Activated naive CD4-positive, alpha-beta T cell treated with anti-CD3 and anti-CD28 coated beads, Interleukin-2, amount 10 ng/mL, durations not matched to agents 7 days and 5 days (primary cell): ENCODE results near the gene LLGL2.
"Not testable (repeated sequence)": the region's sequence is repeated elsewhere in the genome, so short reads cannot be mapped to it uniquely, and the experiment has no call there.

ENCODE experiments used
- CTCF ChIA-PET: fragments of 350-600 bp; sonication (Branson Sonifier 250); formaldehyde crosslinking; loops from one replicate; lab custom pipeline; 2021; ENCODE audit warnings: antibody characterized with exemption; lab: Charles Lee
- DNase-seq: peaks from one replicate; pipeline ENCODE4 v3.0.0-alpha.2; 2020
- H3K27ac Mint-ChIP-seq: one replicate; pipeline ENCODE4 v1.8.0; 2021; ENCODE audit warnings: mild to moderate bottlenecking, moderate library complexity, mixed read lengths
- H3K27me3 Mint-ChIP-seq: one replicate; pipeline ENCODE4 v1.8.0; 2021; ENCODE audit warnings: mild to moderate bottlenecking, mixed read lengths
- H3K36me3 Mint-ChIP-seq: one replicate; pipeline ENCODE4 v1.8.0; 2021; ENCODE audit warnings: mixed read lengths
- H3K4me1 Mint-ChIP-seq: one replicate; pipeline ENCODE4 v1.8.0; 2021; ENCODE audit warnings: mixed read lengths
- H3K4me3 Mint-ChIP-seq: one replicate; pipeline ENCODE4 v1.8.0; 2021; ENCODE audit warnings: mild to moderate bottlenecking, moderate library complexity, mixed read lengths
- H3K9me3 Mint-ChIP-seq: one replicate; pipeline ENCODE4 v1.8.0; 2021; ENCODE audit warnings: mixed read lengths

Gene LLGL2

DNA sequence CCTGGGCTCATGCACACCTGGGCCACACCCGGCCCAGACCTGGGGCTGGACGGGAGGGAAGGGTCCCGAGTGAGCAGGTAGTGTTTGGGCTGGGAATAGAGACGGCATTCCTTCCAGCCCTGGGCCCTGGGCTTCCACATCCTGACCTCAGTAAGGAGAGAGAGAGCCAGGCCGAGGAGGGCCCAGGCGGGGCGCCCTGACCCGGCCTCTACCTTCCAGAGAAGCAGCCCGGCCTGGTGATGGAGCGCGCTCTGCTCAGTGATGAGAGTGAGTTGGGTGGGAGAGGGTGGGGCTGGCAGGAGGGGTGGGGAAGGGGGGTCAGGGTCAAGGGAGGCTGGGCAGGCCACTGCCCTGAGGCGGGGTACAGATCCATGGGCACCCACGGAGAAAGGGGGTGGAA lies 48.5 kb downstream of the LLGL2 start:
- Mint-ChIP-seq H3K9me3 (no peaks in the 10 kb centered on the region), H3K4me3 (no peak overlapping the region), H3K27ac (no peak overlapping the region), H3K4me1 (peaks cover 3% of the 10 kb centered on the region), H3K36me3 (no peaks in the 10 kb centered on the region), H3K27me3 (peaks cover 19% of the 10 kb centered on the region)
- DNase-seq, result no peak
- CTCF ChIA-PET, result no interaction called here

DNA sequence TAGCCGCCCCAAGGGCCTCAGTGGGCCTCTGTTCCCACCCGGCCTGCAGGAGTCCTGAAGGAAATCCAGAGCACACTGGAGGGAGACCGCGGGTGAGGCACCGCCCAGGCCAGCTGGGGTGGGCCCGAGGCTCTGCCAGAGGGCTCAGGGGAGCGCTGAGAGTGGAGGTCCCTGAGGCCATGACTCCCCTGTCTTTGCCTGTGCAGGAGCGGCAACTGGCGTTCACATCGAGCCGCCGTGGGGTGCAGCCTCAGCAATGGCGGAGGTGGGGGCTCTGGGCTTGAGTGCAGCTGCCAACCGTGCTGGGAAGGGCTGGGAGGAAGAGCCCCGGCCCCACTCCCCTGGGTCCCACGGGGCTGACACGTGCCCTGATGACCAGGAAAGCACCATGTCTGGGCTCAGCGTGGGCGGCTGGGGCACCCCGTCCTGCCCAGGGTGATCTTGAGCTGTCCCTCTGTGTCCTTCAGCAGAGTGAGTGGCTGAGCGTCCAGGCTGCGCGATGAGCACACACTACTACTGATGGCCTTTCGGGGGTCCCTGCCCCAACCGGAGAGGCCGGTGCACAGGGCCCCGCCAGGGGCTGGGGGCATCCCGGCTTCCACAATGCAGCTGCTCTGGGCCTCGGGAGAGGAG lies 49.0 kb downstream of the LLGL2 start:
- H3K27ac Mint-ChIP-seq, result no peak overlapping the region
- peaks cover 20% of the 10 kb centered on the region for H3K27me3 Mint-ChIP-seq
- H3K4me1 Mint-ChIP-seq, result peaks cover 3% of the 10 kb centered on the region
- H3K9me3 Mint-ChIP-seq, result no peaks in the 10 kb centered on the region
- CTCF ChIA-PET, result no interaction called here
- H3K36me3 Mint-ChIP-seq, result no peaks in the 10 kb centered on the region
- no peak for DNase-seq
- H3K4me3 Mint-ChIP-seq, result no peak overlapping the region

GRCh38 chr17:75575197-75575596 lies 49.7 kb downstream of the LLGL2 start:
- Mint-ChIP-seq H3K4me1 (peaks cover 3% of the 10 kb centered on the region), H3K27me3 (peaks cover 20% of the 10 kb centered on the region), H3K9me3 (no peaks in the 10 kb centered on the region), H3K4me3 (no peak overlapping the region), H3K27ac (no peak overlapping the region), H3K36me3 (no peaks in the 10 kb centered on the region)
- no peak for DNase-seq
- CTCF ChIA-PET, result no interaction called here

DNA sequence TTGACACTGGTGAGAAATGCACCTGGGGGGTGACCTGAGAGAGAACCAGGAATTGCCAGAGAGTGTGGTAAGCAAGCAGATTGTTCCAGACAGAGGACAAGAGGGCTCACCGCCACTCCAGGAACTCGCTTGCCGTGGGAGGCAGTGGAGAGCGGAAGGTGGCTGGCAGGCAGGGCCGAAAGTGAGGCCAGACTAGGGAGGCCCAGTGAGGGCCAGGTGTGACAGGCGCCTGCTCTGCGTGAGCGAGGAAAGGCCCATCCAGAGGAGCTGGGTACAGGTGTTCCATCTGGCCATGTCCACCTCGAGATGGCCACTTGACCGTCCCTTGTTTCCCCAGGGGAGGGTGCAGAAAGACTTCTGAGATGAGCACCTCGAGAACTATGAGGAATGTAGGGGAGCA lies 50.2 kb downstream of the LLGL2 start:
- no peaks in the 10 kb centered on the region for H3K36me3 Mint-ChIP-seq
- H3K27ac Mint-ChIP-seq, result no peak overlapping the region
- CTCF ChIA-PET, result no interaction called here
- H3K27me3 Mint-ChIP-seq, result peaks cover 23% of the 10 kb centered on the region
- peaks cover 3% of the 10 kb centered on the region for H3K4me1 Mint-ChIP-seq
- DNase-seq, result no peak
- H3K4me3 Mint-ChIP-seq, result no peak overlapping the region
- no peaks in the 10 kb centered on the region for H3K9me3 Mint-ChIP-seq

DNA sequence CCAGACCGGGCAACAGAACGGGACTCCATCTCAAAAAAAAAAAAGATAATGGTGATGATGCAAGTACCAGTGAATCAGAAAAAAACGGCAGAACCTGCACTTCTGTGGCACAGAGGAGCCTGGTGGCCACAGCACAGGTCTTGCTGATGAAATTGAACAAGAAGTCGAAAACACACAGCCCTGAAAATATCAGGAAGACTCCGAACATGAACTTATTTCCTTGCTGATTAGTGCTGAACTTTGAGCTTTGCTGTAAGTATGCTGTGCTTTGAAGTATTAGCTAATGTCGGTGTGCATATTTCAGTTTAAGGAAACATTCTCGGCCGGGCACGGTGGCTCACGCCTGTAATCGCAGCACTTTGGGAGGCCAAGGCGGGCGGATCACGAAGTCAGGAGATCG lies 51.2 kb downstream of the LLGL2 start:
- Mint-ChIP-seq H3K27ac (no peak overlapping the region), H3K36me3 (no peaks in the 10 kb centered on the region), H3K4me1 (peaks cover 8% of the 10 kb centered on the region), H3K27me3 (peaks cover 32% of the 10 kb centered on the region), H3K9me3 (peaks cover 3% of the 10 kb centered on the region), H3K4me3 (no peak overlapping the region)
- DNase-seq, result no peak
- CTCF ChIA-PET, result no interaction called here

GRCh38 chr17:75581121-75581725 lies 55.7 kb downstream of the LLGL2 start:
- not testable (repeated sequence) for H3K36me3 Mint-ChIP-seq, H3K27ac Mint-ChIP-seq, H3K9me3 Mint-ChIP-seq
- peak overlapping the region; percentile 56 for H3K4me3 Mint-ChIP-seq
- CTCF ChIA-PET, result interaction anchor here (1.3 kb wide), 1 partner anchor 20 kb away, joined by 3 read pairs; no protein-coding TSS in a partner anchor
- DNase-seq, result peak; percentile 68
- peaks cover 63% of the 10 kb centered on the region for H3K27me3 Mint-ChIP-seq
- peaks cover 11% of the 10 kb centered on the region for H3K4me1 Mint-ChIP-seq

DNA sequence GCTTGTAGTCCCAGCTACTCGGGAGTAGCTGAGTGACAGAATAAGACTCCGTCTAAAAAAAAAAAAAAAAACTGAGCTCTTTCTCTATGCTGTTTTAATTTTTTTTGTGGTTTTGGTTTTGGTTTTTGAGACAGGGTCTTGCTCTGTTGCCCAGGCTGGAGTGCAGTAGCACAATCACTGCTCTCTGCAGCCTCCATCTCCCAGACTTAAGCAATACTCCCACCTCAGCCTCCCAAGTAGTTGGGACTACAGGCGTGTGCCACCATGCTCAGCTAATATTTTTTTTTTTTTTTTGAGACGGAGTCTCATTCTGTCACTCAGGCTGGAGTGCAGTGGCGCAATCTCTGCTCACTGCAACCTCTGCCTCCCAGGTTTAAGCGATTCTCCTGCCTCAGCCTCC lies 57.7 kb downstream of the LLGL2 start:
- not testable (repeated sequence) for H3K27ac Mint-ChIP-seq

GRCh38 chr17:75584849-75585175 lies 59.3 kb downstream of the LLGL2 start:
- Mint-ChIP-seq H3K4me1 (peaks cover 19% of the 10 kb centered on the region), H3K4me3 (no peak overlapping the region), H3K27ac (no peak overlapping the region), H3K27me3 (peaks cover 85% of the 10 kb centered on the region), H3K9me3 (peaks cover 3% of the 10 kb centered on the region), H3K36me3 (no peaks in the 10 kb centered on the region)
- CTCF ChIA-PET, result interaction anchor here (1.3 kb wide), 1 partner anchor 68 kb away, joined by 4 read pairs; the partner anchor contains the start of gene TSEN54
- DNase-seq, result no peak

More for the DNA sequence above, 57.7 kb downstream of the LLGL2 start:
- Mint-ChIP-seq H3K4me1 (peaks cover 15% of the 10 kb centered on the region), H3K27me3 (peaks cover 78% of the 10 kb centered on the region)
- H3K4me3 Mint-ChIP-seq, H3K36me3 Mint-ChIP-seq, DNase-seq, H3K9me3 Mint-ChIP-seq: not testable (repeated sequence)
- CTCF ChIA-PET, result interaction anchor here (0.7 to 1.4 kb wide), 2 partner anchors 164 to 170 kb away, joined by 3 read pairs; no protein-coding TSS in a partner anchor

DNA sequence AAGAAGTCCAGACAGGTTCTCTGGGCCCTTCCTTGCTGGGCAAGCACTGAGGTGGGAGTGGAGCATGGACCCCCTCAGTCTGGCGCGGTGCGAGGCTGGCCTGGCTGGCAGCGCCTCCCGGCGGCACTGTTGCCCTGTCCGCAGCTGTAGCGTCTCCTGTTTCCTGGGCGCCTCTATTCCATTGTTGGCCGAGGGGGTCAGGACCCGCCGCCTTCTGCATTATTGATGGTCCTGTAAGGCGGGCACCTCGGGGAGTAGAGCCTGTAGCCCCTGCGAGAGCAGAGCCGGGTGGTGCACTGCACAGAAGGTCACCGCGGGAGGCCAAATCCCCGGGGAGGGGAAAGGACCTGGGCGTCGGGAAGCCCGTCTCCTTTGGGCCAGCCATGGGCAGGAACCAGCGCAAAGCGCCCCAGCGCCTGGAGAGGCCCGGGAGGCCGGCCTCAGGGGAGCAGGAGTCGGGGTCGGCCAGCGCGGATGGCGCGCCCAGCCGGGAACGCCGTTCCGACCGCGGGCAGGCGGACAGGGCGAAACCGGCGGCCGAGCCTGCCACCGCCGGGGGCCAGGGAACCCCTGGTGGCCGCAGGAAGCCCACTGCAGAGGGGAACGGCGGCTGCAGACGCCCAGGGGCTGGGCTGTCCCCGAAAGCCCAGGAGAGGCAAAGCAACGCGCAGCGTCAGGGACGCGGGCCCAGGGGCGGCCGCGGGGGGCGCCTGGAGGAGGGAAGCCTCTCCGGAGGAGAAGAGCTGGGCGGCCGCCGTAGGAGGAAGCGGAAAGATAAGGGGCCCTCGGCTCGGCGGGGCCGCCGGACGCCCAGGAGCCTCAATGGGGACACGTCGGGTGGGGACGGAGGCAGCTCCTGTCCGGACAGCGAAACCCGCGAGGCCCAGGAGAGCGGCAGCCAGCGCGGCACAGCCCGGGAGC lies 62.4 kb downstream of the LLGL2 start, which contains the start of gene MYO15B:
MYO15B (plus strand) TSS at position 126 of the 921 bp plus-strand sequence; CDS start at position 384, 258 bp downstream.
- H3K4me3 Mint-ChIP-seq, result peak within 1 kb of the TSS; percentile 38
- H3K4me1 Mint-ChIP-seq, result peaks cover 18% of the 10 kb centered on the region
- CTCF ChIA-PET, result interaction anchor here (0.8 to 1.3 kb wide), 6 partner anchors 46 to 160 kb away, joined by 3 to 4 read pairs (median 3); partner anchors contain the start of genes SMIM5, TMEM94 and TSEN54
- H3K36me3 Mint-ChIP-seq, result no peaks in the 10 kb centered on the region
- H3K9me3 Mint-ChIP-seq, result no peaks in the 10 kb centered on the region
- H3K27me3 Mint-ChIP-seq, result peaks cover 70% of the 10 kb centered on the region
- peak; percentile 61 for DNase-seq
- H3K27ac Mint-ChIP-seq, result no peak within 1 kb of the TSS

- H3K27ac Mint-ChIP-seq, result no peak overlapping the region
- no peak for DNase-seq
- no peaks in the 10 kb centered on the region for H3K36me3 Mint-ChIP-seq
- H3K27me3 Mint-ChIP-seq, result peaks cover 64% of the 10 kb centered on the region
- CTCF ChIA-PET, result interaction anchor here (0.8 to 1.3 kb wide), 5 partner anchors 45 to 159 kb away, joined by 3 to 4 read pairs (median 3); partner anchors contain the start of genes SMIM5, TMEM94 and TSEN54
- peaks cover 18% of the 10 kb centered on the region for H3K4me1 Mint-ChIP-seq
- no peak overlapping the region for H3K4me3 Mint-ChIP-seq
- H3K9me3 Mint-ChIP-seq, result no peaks in the 10 kb centered on the region
Observed at GRCh38 chr17:75588596-75589011, 63.1 kb downstream of the LLGL2 start.

DNA sequence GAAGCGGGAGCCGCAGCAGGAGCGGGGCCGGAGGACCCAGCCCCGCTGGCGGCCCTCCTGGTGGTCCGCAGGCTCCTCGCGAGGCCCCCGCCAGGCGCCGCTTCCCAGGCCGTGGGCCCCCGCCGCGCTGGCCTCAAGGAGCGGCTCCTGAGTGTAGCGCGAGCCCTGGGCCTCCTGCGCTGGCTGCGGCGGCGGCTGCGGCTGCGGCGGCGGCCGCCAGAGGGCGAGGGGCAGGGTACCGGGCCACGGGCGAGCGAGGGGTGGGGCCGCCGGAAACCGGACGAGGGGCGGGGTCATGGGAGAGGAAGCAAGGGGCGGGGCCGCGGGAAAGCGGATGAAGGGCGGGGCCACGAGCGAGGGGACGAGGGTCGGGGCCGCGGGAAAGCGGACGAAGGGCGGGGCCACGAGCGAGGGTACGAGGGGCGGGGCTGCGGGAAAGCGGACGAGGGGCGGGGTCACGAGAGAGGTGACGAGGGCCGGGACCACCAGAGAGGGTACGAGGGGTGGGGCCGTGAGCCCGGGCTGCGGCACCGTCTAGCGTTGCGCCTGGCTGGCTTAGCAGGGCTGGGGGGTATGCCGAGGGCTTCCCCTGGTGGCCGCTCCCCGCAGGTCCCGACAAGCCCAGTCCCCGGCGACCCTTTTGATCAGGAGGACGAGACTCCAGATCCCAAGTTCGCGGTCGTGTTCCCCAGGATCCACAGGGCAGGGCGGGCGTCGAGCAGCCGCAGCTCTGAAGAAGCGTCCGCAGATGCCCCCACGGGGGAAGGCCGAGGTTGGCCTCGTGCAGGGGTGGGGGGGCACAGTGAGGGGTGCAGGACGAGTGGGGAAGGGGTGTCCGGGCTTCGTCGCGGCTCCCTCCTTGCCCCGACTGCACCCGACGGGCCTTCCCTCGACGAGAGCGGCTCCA lies 63.8 kb downstream of the LLGL2 start:
- peaks cover 57% of the 10 kb centered on the region for H3K27me3 Mint-ChIP-seq
- peak; percentile 98 for DNase-seq
- H3K27ac Mint-ChIP-seq, result no peak overlapping the region
- peak overlapping the region; percentile 67 for H3K4me3 Mint-ChIP-seq
- peaks cover 18% of the 10 kb centered on the region for H3K4me1 Mint-ChIP-seq
- H3K9me3 Mint-ChIP-seq, result no peaks in the 10 kb centered on the region
- CTCF ChIA-PET, result interaction anchor here (0.8 to 1.8 kb wide), 6 partner anchors 12 to 175 kb away, joined by 3 to 13 read pairs (median 3); partner anchors contain the start of genes GALK1, SMIM5 and TSEN54
- H3K36me3 Mint-ChIP-seq, result no peaks in the 10 kb centered on the region

- no peak for DNase-seq
- no peak overlapping the region for H3K4me3 Mint-ChIP-seq
- peaks cover 51% of the 10 kb centered on the region for H3K27me3 Mint-ChIP-seq
- H3K4me1 Mint-ChIP-seq, result peaks cover 18% of the 10 kb centered on the region
- H3K9me3 Mint-ChIP-seq, result no peaks in the 10 kb centered on the region
- H3K36me3 Mint-ChIP-seq, result no peaks in the 10 kb centered on the region
- no peak overlapping the region for H3K27ac Mint-ChIP-seq
- CTCF ChIA-PET, result interaction anchor here (1.2 to 1.8 kb wide), 4 partner anchors 12 to 174 kb away, joined by 3 to 13 read pairs (median 6); partner anchors contain the start of genes GALK1 and SMIM5
Observed at GRCh38 chr17:75589919-75590303, 64.4 kb downstream of the LLGL2 start.

DNA sequence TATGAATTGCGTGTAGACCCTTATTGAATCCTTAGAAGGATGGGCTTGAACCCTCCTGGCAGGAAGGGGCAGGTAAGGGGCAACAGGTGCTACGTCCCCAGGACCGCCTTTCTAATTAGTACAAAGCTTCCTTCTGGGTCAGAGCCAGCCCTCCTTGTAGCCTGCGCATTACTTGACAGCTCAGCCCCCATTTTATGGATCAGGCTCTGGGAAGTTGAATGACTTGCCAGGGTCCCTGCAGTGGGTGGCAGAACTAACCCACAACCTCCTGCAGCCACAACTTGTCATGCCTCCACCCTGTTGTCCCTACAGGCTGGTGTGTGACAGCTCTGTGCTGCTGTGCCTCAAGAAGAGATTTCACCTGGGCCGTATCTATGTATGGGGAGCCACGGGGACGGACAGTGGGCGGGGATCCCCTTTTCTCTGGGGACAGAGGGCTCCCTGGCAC lies 64.8 kb downstream of the LLGL2 start:
- no peaks in the 10 kb centered on the region for H3K9me3 Mint-ChIP-seq
- peak overlapping the region; percentile 7 for H3K27ac Mint-ChIP-seq
- peaks cover 46% of the 10 kb centered on the region for H3K27me3 Mint-ChIP-seq
- no peak for DNase-seq
- CTCF ChIA-PET, result interaction anchor here (0.9 to 1.9 kb wide), 6 partner anchors 11 to 174 kb away, joined by 3 to 13 read pairs (median 4); partner anchors contain the start of genes GALK1 and SMIM5
- H3K36me3 Mint-ChIP-seq, result no peaks in the 10 kb centered on the region
- H3K4me3 Mint-ChIP-seq, result peak overlapping the region; percentile 31
- peaks cover 18% of the 10 kb centered on the region for H3K4me1 Mint-ChIP-seq
